OCI-M2 (cell line): ENCODE measurements around the gene TSPAN32.

Experiments used
- DNase-seq: peaks from one replicate; lab custom pipeline; 2025; ENCODE audit not compliant: unreplicated experiment; lab: John Stamatoyannopoulos, UW

The TSPAN32 gene

GRCh38 chr11:2301631-2302305 lies at the start of gene TSPAN32, which contains the start of gene C11orf21:
TSPAN32 (plus strand) TSS chr11:2302013; CDS start chr11:2302150, 137 bp downstream.
C11orf21 (minus strand) TSS chr11:2301918; CDS start chr11:2301808, 110 bp downstream.
- DNase-seq, result peak; percentile 51

- no peak for DNase-seq
Observed at GRCh38 chr11:2252018-2252417, 49.8 kb upstream of the TSPAN32 start.

- DNase-seq, result no peak
Observed at GRCh38 chr11:2256293-2256913, 45.4 kb upstream of the TSPAN32 start.

GRCh38 chr11:2256951-2257700 lies 44.7 kb upstream of the TSPAN32 start:
- DNase-seq, result no peak

- DNase-seq, result no peak
Observed at GRCh38 chr11:2258501-2259465, 43.0 kb upstream of the TSPAN32 start.

- DNase-seq, result no peak
Observed at GRCh38 chr11:2259466-2259830, 42.4 kb upstream of the TSPAN32 start.

- no peak for DNase-seq
Observed at GRCh38 chr11:2259897-2260451, 41.8 kb upstream of the TSPAN32 start.

GRCh38 chr11:2260491-2261364 lies 41.1 kb upstream of the TSPAN32 start:
- no peak for DNase-seq

GRCh38 chr11:2261436-2262230 lies 40.2 kb upstream of the TSPAN32 start:
- no peak for DNase-seq

GRCh38 chr11:2262301-2263070 lies 39.3 kb upstream of the TSPAN32 start:
- DNase-seq, result no peak

GRCh38 chr11:2263071-2263565 lies 38.7 kb upstream of the TSPAN32 start:
- no peak for DNase-seq

GRCh38 chr11:2263724-2264360 lies 38.0 kb upstream of the TSPAN32 start:
- DNase-seq, result no peak

GRCh38 chr11:2264366-2265053 lies 37.3 kb upstream of the TSPAN32 start:
- no peak for DNase-seq

GRCh38 chr11:2265396-2265795 lies 36.4 kb upstream of the TSPAN32 start:
- peak; percentile 7 for DNase-seq

- DNase-seq, result no peak
Observed at GRCh38 chr11:2265854-2266585, 35.8 kb upstream of the TSPAN32 start.
